OCI-LY3 (cell line): Measurements from ENCODE around the gene MSI2.

Experiments
- EZH2phosphoT487 ChIP-seq: fragments of 200-600 bp; shearing (Covaris generic); IDR thresholded peaks from 2 replicates; pipeline ENCODE4 v1.6.1; 2018; ENCODE audit warnings: antibody characterized with exemption, mixed run types, low read depth
- TF ChIP-seq, protein P1 (sequence below): fragments of 200-600, 300-600 bp; sonication (generic); IDR thresholded peaks from 2 replicates; pipeline ENCODE4 v1.5.1; 2014; ENCODE audit warnings: antibody characterized with exemption, low read length, low read depth

DNA sequence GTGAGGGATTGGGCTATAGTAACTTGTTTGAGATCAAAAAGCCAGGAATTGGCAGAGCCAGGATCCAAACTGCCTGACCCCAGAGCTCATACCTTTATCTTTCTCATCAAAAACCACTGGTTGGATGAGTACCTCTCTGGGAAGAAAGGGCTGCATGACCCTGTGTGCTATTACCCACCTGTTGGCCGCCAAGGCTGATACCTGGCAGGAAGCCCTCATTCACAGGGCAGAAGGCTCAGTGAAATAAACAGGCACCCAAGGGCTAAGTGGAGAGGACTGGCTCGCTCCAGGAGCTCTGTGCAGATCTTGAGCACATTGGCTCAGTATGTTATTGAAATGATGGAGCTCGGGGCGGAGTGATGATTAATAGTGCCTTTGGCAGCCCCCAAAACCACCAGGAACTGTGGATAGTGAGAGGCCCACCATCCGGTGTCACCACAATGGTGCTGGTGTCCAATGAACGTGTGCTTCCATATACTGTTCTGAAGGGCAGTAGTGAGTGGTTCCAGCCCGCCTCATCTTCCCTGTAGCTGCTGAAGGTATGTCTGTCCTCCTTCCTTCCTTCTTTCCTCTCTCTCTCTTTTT is 197.6 kb downstream of the MSI2 start:
- TF ChIP-seq, protein P1, sequence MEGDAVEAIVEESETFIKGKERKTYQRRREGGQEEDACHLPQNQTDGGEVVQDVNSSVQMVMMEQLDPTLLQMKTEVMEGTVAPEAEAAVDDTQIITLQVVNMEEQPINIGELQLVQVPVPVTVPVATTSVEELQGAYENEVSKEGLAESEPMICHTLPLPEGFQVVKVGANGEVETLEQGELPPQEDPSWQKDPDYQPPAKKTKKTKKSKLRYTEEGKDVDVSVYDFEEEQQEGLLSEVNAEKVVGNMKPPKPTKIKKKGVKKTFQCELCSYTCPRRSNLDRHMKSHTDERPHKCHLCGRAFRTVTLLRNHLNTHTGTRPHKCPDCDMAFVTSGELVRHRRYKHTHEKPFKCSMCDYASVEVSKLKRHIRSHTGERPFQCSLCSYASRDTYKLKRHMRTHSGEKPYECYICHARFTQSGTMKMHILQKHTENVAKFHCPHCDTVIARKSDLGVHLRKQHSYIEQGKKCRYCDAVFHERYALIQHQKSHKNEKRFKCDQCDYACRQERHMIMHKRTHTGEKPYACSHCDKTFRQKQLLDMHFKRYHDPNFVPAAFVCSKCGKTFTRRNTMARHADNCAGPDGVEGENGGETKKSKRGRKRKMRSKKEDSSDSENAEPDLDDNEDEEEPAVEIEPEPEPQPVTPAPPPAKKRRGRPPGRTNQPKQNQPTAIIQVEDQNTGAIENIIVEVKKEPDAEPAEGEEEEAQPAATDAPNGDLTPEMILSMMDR: no peak
- TF ChIP-seq EZH2phosphoT487: no peak
